Endothelial cell of umbilical vein (primary cell): Measurements from ENCODE around the gene HHLA2. TPM values are rescaled to one million over a fixed set of nuclear protein-coding genes. Genes with fewer than 3 reads are reported as not detected.

Source experiments
- BruUV-seq: library from RNA; stranded (reverse); fragments of 400-500 nt; replicated peaks from 2 replicates; lab custom pipeline; 2021; lab: Mats Ljungman, UMichigan
- CTCF ChIA-PET: fragments of 300-600, 350-600 bp; sonication (Branson Sonifier 250); formaldehyde crosslinking; loops from one replicate; lab custom pipeline; 2021; ENCODE audit warnings: antibody characterized with exemption, inconsistent platforms; lab: Charles Lee
- POLR2A ChIA-PET: fragments of 300-600, 350-600 bp; sonication (Branson Sonifier 250); formaldehyde crosslinking; loops from one replicate; lab custom pipeline; 2021; ENCODE audit warnings: antibody characterized with exemption, inconsistent platforms; lab: Charles Lee
- DNase-seq: peaks from one replicate; pipeline ENCODE4 v3.0.0-alpha.2; 2011; ENCODE audit warnings: low read depth, low spot score
- FAIRE-seq: peaks from 2 replicates; lab custom pipeline; 2011; peaks lifted over from hg19 to GRCh38; lab: Jason Lieb, UNC
- H2AFZ ChIP-seq: 2 replicates; pipeline ENCODE4 v1.6.0; 2012; ENCODE audit warnings: low read depth, low read length, control low read depth, inconsistent platforms
- H3K27ac ChIP-seq: 2 replicates; pipeline ENCODE4 v1.5.1; 2011; ENCODE audit warnings: low read depth, mild to moderate bottlenecking, control low read depth, low read length, moderate library complexity; ENCODE audit not compliant: insufficient read depth
- H3K27me3 ChIP-seq, 2 experiments: 2 replicates each; pipeline versions ENCODE4 v1.6.0 to v1.6.1; 2011; ENCODE audit warnings: low read length in 2 of 2, mixed read lengths in 1 of 2; ENCODE audit not compliant: control insufficient read depth in 2 of 2, insufficient read depth in 2 of 2
- H3K36me3 ChIP-seq, 2 experiments: 2 replicates in 1 of 2; 3 replicates in 1 of 2; pipeline ENCODE4 v1.5.1; 2011; ENCODE audit warnings: low read length in 2 of 2, mild to moderate bottlenecking in 1 of 2, moderate library complexity in 1 of 2; ENCODE audit not compliant: control insufficient read depth in 2 of 2, insufficient read depth in 2 of 2; ENCODE audit errors: extremely low read depth in 1 of 2
- H3K4me1 ChIP-seq: 3 replicates; pipeline ENCODE4 v1.5.1; 2011; ENCODE audit warnings: mild to moderate bottlenecking, low read length; ENCODE audit not compliant: control insufficient read depth, insufficient read depth; ENCODE audit errors: extremely low read depth
- H3K4me2 ChIP-seq: 2 replicates; pipeline ENCODE4 v1.6.1; 2011; ENCODE audit warnings: low read length, control low read depth, mixed read lengths; ENCODE audit not compliant: insufficient read depth
- H3K4me3 ChIP-seq, 3 experiments: fragments of 200-600 bp in 1 of 3; sonication (generic), shearing (Covaris generic) in 1 of 3; replicated peaks in 1 of 3; 2 replicates each; pipeline ENCODE4 v1.5.1; 2011 to 2016; ENCODE audit warnings: control low read depth in 3 of 3, low read length in 3 of 3, mild to moderate bottlenecking in 2 of 3, inconsistent platforms in 1 of 3, low read depth in 1 of 3, moderate library complexity in 1 of 3; ENCODE audit not compliant: insufficient read depth in 1 of 3
- H3K79me2 ChIP-seq: 2 replicates; pipeline ENCODE4 v1.6.0; 2012; ENCODE audit warnings: low read length, inconsistent platforms; ENCODE audit not compliant: control insufficient read depth, insufficient read depth
- H3K9ac ChIP-seq: replicated peaks from 2 replicates; pipeline ENCODE3; 2011; ENCODE audit warnings: low read length, control low read depth; ENCODE audit not compliant: insufficient read depth; ENCODE audit errors: extremely low read depth
- H3K9me1 ChIP-seq: replicated peaks from 3 replicates; pipeline ENCODE4 v1.6.0; 2011; ENCODE audit warnings: mild to moderate bottlenecking, low read length; ENCODE audit not compliant: control insufficient read depth, insufficient read depth; ENCODE audit errors: extremely low read depth
- H3K9me3 ChIP-seq: replicated peaks from 2 replicates; pipeline ENCODE4 v1.5.1; 2012; ENCODE audit warnings: low read length, inconsistent platforms; ENCODE audit not compliant: control insufficient read depth, insufficient read depth
- H4K20me1 ChIP-seq: replicated peaks from 2 replicates; pipeline ENCODE3; 2011; ENCODE audit warnings: mild to moderate bottlenecking, low read length; ENCODE audit not compliant: control insufficient read depth, insufficient read depth; ENCODE audit errors: extremely low read depth
- EZH2 ChIP-seq: IDR thresholded peaks from 2 replicates; pipeline ENCODE4 v1.6.1; 2012; ENCODE audit warnings: borderline replicate concordance, low read depth, mild to moderate bottlenecking, moderate library complexity, low read length, inconsistent platforms; ENCODE audit not compliant: severe bottlenecking
- FOS ChIP-seq: IDR thresholded peaks from 2 replicates; pipeline ENCODE4 v1.6.1; 2011; ENCODE audit warnings: mild to moderate bottlenecking, low read length, moderate library complexity, borderline replicate concordance; ENCODE audit not compliant: insufficient read depth
- GATA2 ChIP-seq: IDR thresholded peaks from 2 replicates; pipeline ENCODE4 v1.7.0; 2011; ENCODE audit warnings: low read depth, mild to moderate bottlenecking, moderate library complexity, mixed read lengths, low read length; ENCODE audit not compliant: insufficient read length, insufficient read depth
- JUN ChIP-seq: IDR thresholded peaks from 2 replicates; pipeline ENCODE4 v1.6.1; 2011; ENCODE audit warnings: borderline replicate concordance, low read depth; ENCODE audit not compliant: insufficient read length, insufficient read depth
- MYC ChIP-seq: IDR thresholded peaks from one replicate; pipeline ENCODE4 v1.6.1; 2011; ENCODE audit warnings: mild to moderate bottlenecking, low read depth, low read length
- POLR2A ChIP-seq: IDR thresholded peaks from 2 replicates; pipeline ENCODE4 v1.6.1; 2012; ENCODE audit warnings: low read depth, mild to moderate bottlenecking, control low read depth, low read length
- POLR2AphosphoS5 ChIP-seq: IDR thresholded peaks from 2 replicates; pipeline ENCODE4 v1.6.1; 2012; ENCODE audit warnings: low read depth, mild to moderate bottlenecking, control low read depth, low read length, moderate library complexity; ENCODE audit not compliant: insufficient read depth
- dilution Hi-C: fragments of 300-500 bp; cut with MboI; formaldehyde crosslinking; loops from one replicate; pipeline ENCODE4 v1.15.0; 2019; ENCODE audit warnings: low sequenced_read_pairs; ENCODE audit not compliant: extremely low pct_ligation_motif_present
- intact Hi-C: fragments of 100-400 bp; cut with micrococcal nuclease; formaldehyde crosslinking; loops from one replicate; pipeline ENCODE4 v1.10.0; 2022
- polyA plus RNA-seq, 4 experiments: library from polyadenylated mRNA; depleted of rRNA in 3 of 4; stranded (reverse) in 3 of 4; unstranded in 1 of 4; fragments of >200 nt; gene quantifications; 2 replicates each; pipeline versions ENCODE4 v1.2.1 to v1.2.3, GENCODE V29; 2011 to 2012; ENCODE audit warnings: missing spikeins in 1 of 4
- total RNA-seq: library from RNA; stranded (reverse); gene quantifications from 2 replicates; pipeline ENCODE4 v1.2.3, GENCODE V29; 2021
- TF ChIP-seq, protein P1 (sequence below): IDR thresholded peaks from 2 replicates; pipeline ENCODE4 v1.6.1; 2011; ENCODE audit not compliant: insufficient read depth, insufficient read length
- TF ChIP-seq, protein P2 (sequence below), 2 donors: IDR thresholded peaks; 1 replicate in 1 of 2; 2 replicates in 1 of 2; pipeline ENCODE4 v1.5.1; 2011; ENCODE audit warnings: low read length in 2 of 2, mild to moderate bottlenecking in 2 of 2, moderate library complexity in 2 of 2, control low read depth in 1 of 2, inconsistent platforms in 1 of 2, low read depth in 1 of 2; ENCODE audit not compliant: insufficient read depth in 1 of 2; ENCODE audit errors: extremely low read depth in 1 of 2

Gene HHLA2
- total and polyA plus RNA-seq, 2 donors (not counting 3 experiments of a cell fraction or from before 2014, with no cell fraction given): not detected

DNA sequence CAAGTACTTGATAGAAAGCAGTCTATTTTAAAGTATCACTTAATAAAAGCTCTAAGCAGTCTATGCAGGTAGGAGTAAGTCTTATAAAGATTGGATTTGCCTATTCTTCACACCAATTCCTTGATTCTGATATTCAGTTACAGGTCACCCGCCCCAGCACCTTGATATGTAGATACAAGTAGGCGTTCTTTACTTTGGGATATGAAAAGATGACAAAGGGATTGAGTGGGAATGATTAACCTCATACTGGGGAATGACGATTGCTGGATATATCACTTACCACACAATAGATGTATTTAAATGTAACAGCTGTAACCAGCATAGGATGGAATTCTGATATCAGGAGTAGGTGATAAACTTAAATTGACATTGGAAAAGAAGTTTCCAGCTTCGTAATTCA is 47.1 kb downstream of the HHLA2 start:
- H3K36me3 ChIP-seq: no peaks in the 10 kb centered on the region
- no peaks in the 10 kb centered on the region for H4K20me1 ChIP-seq
- H3K9me1 ChIP-seq: no peaks in the 10 kb centered on the region
- H2AFZ ChIP-seq: no peak overlapping the region
- H3K27me3 ChIP-seq: no peaks in the 10 kb centered on the region
- no peaks in the 10 kb centered on the region for H3K9me3 ChIP-seq
- TF ChIP-seq GATA2 (no peak), FOS (no peak), POLR2A (no peak), JUN (no peak), EZH2 (no peak), POLR2AphosphoS5 (no peak), MYC (no peak)
- TF ChIP-seq, protein P1, sequence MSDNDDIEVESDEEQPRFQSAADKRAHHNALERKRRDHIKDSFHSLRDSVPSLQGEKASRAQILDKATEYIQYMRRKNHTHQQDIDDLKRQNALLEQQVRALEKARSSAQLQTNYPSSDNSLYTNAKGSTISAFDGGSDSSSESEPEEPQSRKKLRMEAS: no peak
- TF ChIP-seq, protein P2, sequence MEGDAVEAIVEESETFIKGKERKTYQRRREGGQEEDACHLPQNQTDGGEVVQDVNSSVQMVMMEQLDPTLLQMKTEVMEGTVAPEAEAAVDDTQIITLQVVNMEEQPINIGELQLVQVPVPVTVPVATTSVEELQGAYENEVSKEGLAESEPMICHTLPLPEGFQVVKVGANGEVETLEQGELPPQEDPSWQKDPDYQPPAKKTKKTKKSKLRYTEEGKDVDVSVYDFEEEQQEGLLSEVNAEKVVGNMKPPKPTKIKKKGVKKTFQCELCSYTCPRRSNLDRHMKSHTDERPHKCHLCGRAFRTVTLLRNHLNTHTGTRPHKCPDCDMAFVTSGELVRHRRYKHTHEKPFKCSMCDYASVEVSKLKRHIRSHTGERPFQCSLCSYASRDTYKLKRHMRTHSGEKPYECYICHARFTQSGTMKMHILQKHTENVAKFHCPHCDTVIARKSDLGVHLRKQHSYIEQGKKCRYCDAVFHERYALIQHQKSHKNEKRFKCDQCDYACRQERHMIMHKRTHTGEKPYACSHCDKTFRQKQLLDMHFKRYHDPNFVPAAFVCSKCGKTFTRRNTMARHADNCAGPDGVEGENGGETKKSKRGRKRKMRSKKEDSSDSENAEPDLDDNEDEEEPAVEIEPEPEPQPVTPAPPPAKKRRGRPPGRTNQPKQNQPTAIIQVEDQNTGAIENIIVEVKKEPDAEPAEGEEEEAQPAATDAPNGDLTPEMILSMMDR (IDR thresholded peaks at IDR 0.05; ENCODE audit: extremely low read depth in 1 of 2, insufficient read depth in 1 of 2, low read depth in 1 of 2, low read length in 2 of 2): no peak
- BruUV-seq: no TSS peak
- FAIRE-seq (no peak), DNase-seq (no peak)
- dilution Hi-C loops (no loop called here), intact Hi-C loops (loop anchor here (2.0 to 10.0 kb wide), 3 partner anchors 131 to 253 kb away; partner anchors contain the start of gene CD47)
- H3K9ac ChIP-seq: no peak overlapping the region
- H3K4me3 ChIP-seq: no peak overlapping the region
- H3K79me2 ChIP-seq: no peaks in the 10 kb centered on the region
- H3K4me2 ChIP-seq: peak overlapping the region; percentile 55
- peak overlapping the region; percentile 36 for H3K27ac ChIP-seq
- ChIA-PET CTCF (interaction anchor here (1.2 to 1.4 kb wide), 3 partner anchors 190 to 667 kb away, joined by 3 read pairs; no protein-coding TSS in a partner anchor), POLR2A (no interaction called here)
- H3K4me1 ChIP-seq: peaks cover 15% of the 10 kb centered on the region
